Neural progenitor cell (in vitro differentiated cells): ENCODE results near the gene THBS1. TPM values are rescaled to one million over a fixed set of nuclear protein-coding genes. Genes with fewer than 3 reads are reported as not detected.

ENCODE experiments used
- DNase-seq: peaks from one replicate; pipeline ENCODE4 v3.0.0-alpha.2; 2016; ENCODE audit warnings: low spot score
- H2AFZ ChIP-seq: fragments of 200-600 bp; sonication (generic); replicated peaks from 2 replicates; pipeline ENCODE4 v1.6.1; 2016; ENCODE audit warnings: antibody characterized with exemption
- H3F3A ChIP-seq: fragments of 200-600 bp; sonication (generic); 2 replicates; pipeline ENCODE4 v1.6.1; 2016; ENCODE audit warnings: antibody characterized with exemption, low read depth
- H3K27ac ChIP-seq: fragments of 200-600 bp; sonication (generic); 2 replicates; pipeline ENCODE4 v1.5.1; 2016; ENCODE audit warnings: mild to moderate bottlenecking
- H3K27me3 ChIP-seq: fragments of 200-600 bp; sonication (generic); 2 replicates; pipeline ENCODE4 v1.6.1; 2016; ENCODE audit warnings: mild to moderate bottlenecking, moderate library complexity
- H3K36me3 ChIP-seq: fragments of 200-600 bp; sonication (generic); 2 replicates; pipeline ENCODE4 v1.5.1; 2016
- H3K4me1 ChIP-seq: fragments of 200-600 bp; sonication (generic); 2 replicates; pipeline ENCODE4 v1.6.1; 2016; ENCODE audit warnings: mixed run types
- H3K4me2 ChIP-seq: fragments of 200-600 bp; sonication (generic); 2 replicates; pipeline ENCODE4 v1.6.1; 2016
- H3K4me3 ChIP-seq: fragments of 200-600 bp; sonication (generic); 2 replicates; pipeline ENCODE4 v1.5.1; 2016
- H3K79me2 ChIP-seq: fragments of 200-600 bp; sonication (generic); 2 replicates; pipeline ENCODE4 v1.6.1; 2016; ENCODE audit warnings: low read depth
- H3K9ac ChIP-seq: fragments of 200-600 bp; sonication (generic); 2 replicates; pipeline ENCODE4 v1.6.1; 2016
- H3K9me3 ChIP-seq: fragments of 200-600 bp; sonication (generic); 2 replicates; pipeline ENCODE4 v1.5.1; 2016; ENCODE audit warnings: low read depth
- H4K20me1 ChIP-seq: fragments of 200-600 bp; sonication (generic); 2 replicates; pipeline ENCODE4 v1.6.1; 2016; ENCODE audit warnings: low read depth
- H3K27ac Mint-ChIP-seq: 3 replicates; pipeline ENCODE4 v1.8.0; 2021; ENCODE audit warnings: mixed read lengths
- H3K27me3 Mint-ChIP-seq: 2 replicates; pipeline ENCODE4 v1.8.0; 2022; ENCODE audit warnings: low read depth, mild to moderate bottlenecking, inconsistent platforms, moderate library complexity, mixed read lengths; ENCODE audit not compliant: insufficient read depth
- H3K36me3 Mint-ChIP-seq: 3 replicates; pipeline ENCODE4 v1.8.0; 2021; ENCODE audit warnings: mixed read lengths
- H3K4me1 Mint-ChIP-seq: 3 replicates; pipeline ENCODE4 v1.8.0; 2021; ENCODE audit warnings: mixed read lengths
- H3K4me3 Mint-ChIP-seq: 3 replicates; pipeline ENCODE4 v1.8.0; 2021; ENCODE audit warnings: mild to moderate bottlenecking, moderate library complexity, mixed read lengths
- H3K9me3 Mint-ChIP-seq: 3 replicates; pipeline ENCODE4 v1.8.0; 2020; ENCODE audit warnings: mixed read lengths
- CTCF ChIP-seq: fragments of 200-600 bp; sonication (generic); IDR thresholded peaks from 2 replicates; pipeline ENCODE4 v1.5.1; 2017; ENCODE audit warnings: antibody characterized with exemption, mild to moderate bottlenecking
- EZH2 ChIP-seq: fragments of 200-600 bp; sonication (generic); IDR thresholded peaks from 2 replicates; pipeline ENCODE4 v1.6.1; 2017; ENCODE audit warnings: antibody characterized with exemption, mild to moderate bottlenecking, moderate library complexity
- EZH2phosphoT487 ChIP-seq: fragments of 200-600 bp; sonication (generic); IDR thresholded peaks from 2 replicates; pipeline ENCODE4 v1.6.1; 2017; ENCODE audit warnings: antibody characterized with exemption
- total RNA-seq: library from RNA; depleted of rRNA; stranded (reverse); fragments of >200 nt; gene quantifications from 2 replicates; pipeline ENCODE4 v1.2.3, GENCODE V29; 2015; ENCODE audit warnings: low replicate concordance

THBS1 gene
- total RNA-seq, 1 donor from 2014 or later, result 14.6 TPM

- no peak overlapping the region for H3K4me2 ChIP-seq
Observed at GRCh38 chr15:39565851-39566250, 15.0 kb upstream of the THBS1 start.

GRCh38 chr15:39573287-39573686, 7.6 kb upstream of the THBS1 start:
- Histone ChIP-seq H3K27ac (no peak overlapping the region), H3K79me2 (no peaks in the 10 kb centered on the region), H2AFZ (no peak overlapping the region), H3K36me3 (no peaks in the 10 kb centered on the region), H3K9me3 (no peaks in the 10 kb centered on the region), H3K4me1 (peaks cover 22% of the 10 kb centered on the region), H3K27me3 (peaks cover under 1% of the 10 kb centered on the region), H3F3A (peaks cover 18% of the 10 kb centered on the region), H3K4me3 (no peak overlapping the region), H3K9ac (no peak overlapping the region), H4K20me1 (no peaks in the 10 kb centered on the region), H3K4me2 (no peak overlapping the region)
- Mint-ChIP-seq H3K9me3 (peaks cover 5% of the 10 kb centered on the region), H3K36me3 (peaks cover 2% of the 10 kb centered on the region), H3K27ac (no peak overlapping the region), H3K4me3 (no peak overlapping the region), H3K27me3 (no peaks in the 10 kb centered on the region), H3K4me1 (peaks cover 8% of the 10 kb centered on the region)
- TF ChIP-seq CTCF, result no peak
- no peak for TF ChIP-seq EZH2
- no peak for TF ChIP-seq EZH2phosphoT487
- DNase-seq, result no peak

More at GRCh38 chr15:39565851-39566250, 15.0 kb upstream of the THBS1 start:
- no peaks in the 10 kb centered on the region for H3K36me3 Mint-ChIP-seq
- Histone ChIP-seq H2AFZ (no peak overlapping the region), H3K4me3 (no peak overlapping the region), H3K9me3 (no peaks in the 10 kb centered on the region), H3K4me1 (peaks cover 13% of the 10 kb centered on the region), H3K27me3 (no peaks in the 10 kb centered on the region), H3K79me2 (no peaks in the 10 kb centered on the region), H3F3A (peaks cover 12% of the 10 kb centered on the region), H3K36me3 (no peaks in the 10 kb centered on the region), H4K20me1 (no peaks in the 10 kb centered on the region), H3K27ac (no peak overlapping the region), H3K9ac (no peak overlapping the region)
- no peaks in the 10 kb centered on the region for H3K9me3 Mint-ChIP-seq
- peaks cover 4% of the 10 kb centered on the region for H3K27me3 Mint-ChIP-seq
- TF ChIP-seq EZH2phosphoT487 (no peak), EZH2 (no peak), CTCF (no peak)
- H3K4me1 Mint-ChIP-seq, result peaks cover 6% of the 10 kb centered on the region
- H3K4me3 Mint-ChIP-seq, result no peak overlapping the region
- no peak for DNase-seq
- no peak overlapping the region for H3K27ac Mint-ChIP-seq

GRCh38 chr15:39573844-39574243, 7.0 kb upstream of the THBS1 start:
- Histone ChIP-seq H3K4me2 (no peak overlapping the region), H3K9me3 (no peaks in the 10 kb centered on the region), H3K9ac (no peak overlapping the region), H3K27ac (no peak overlapping the region), H3K36me3 (no peaks in the 10 kb centered on the region), H4K20me1 (no peaks in the 10 kb centered on the region), H3K27me3 (peaks cover 6% of the 10 kb centered on the region), H3K4me3 (no peak overlapping the region), H3K79me2 (no peaks in the 10 kb centered on the region), H3F3A (peaks cover 18% of the 10 kb centered on the region), H3K4me1 (peaks cover 22% of the 10 kb centered on the region), H2AFZ (no peak overlapping the region)
- Mint-ChIP-seq H3K4me1 (peaks cover 9% of the 10 kb centered on the region), H3K27me3 (no peaks in the 10 kb centered on the region), H3K4me3 (no peak overlapping the region), H3K9me3 (peaks cover 5% of the 10 kb centered on the region), H3K27ac (no peak overlapping the region), H3K36me3 (peaks cover 2% of the 10 kb centered on the region)
- TF ChIP-seq CTCF (no peak), EZH2phosphoT487 (no peak), EZH2 (no peak)
- no peak for DNase-seq
